Heart left ventricle (tissue), 16 donors: ENCODE data around the gene SKIC8. TPM values are rescaled to one million over a fixed set of nuclear protein-coding genes. Genes with fewer than 3 reads are reported as not detected.

ENCODE experiments used
- ATAC-seq, 4 donors: fragments of 200-7000 bp; cut with Tn5 transposase; one replicate each; pipeline ENCODE4 v1.9.1; 2020 to 2022; ENCODE audit warnings: moderate library complexity in 4 of 4, mild to moderate bottlenecking in 3 of 4, moderate number of reproducible peaks in 1 of 4
- DNase-seq, 5 donors: peaks; one replicate each; pipeline ENCODE4 v3.0.0-alpha.2; 2020
- H3K27ac ChIP-seq, 12 donors: fragments of 200-600 bp; sonication (generic) in 4 of 12; one replicate each; pipeline versions ENCODE4 v1.5.0 to v1.8.0; 2016 to 2022; ENCODE audit warnings: mild to moderate bottlenecking in 2 of 12
- H3K27me3 ChIP-seq, 9 donors: fragments of 200-600 bp; sonication (generic) in 2 of 9; one replicate each; pipeline versions ENCODE4 v1.5.1 to v1.8.0; 2016 to 2022; ENCODE audit warnings: mild to moderate bottlenecking in 3 of 9
- H3K36me3 ChIP-seq, 9 donors: fragments of 200-600 bp; sonication (generic) in 2 of 9; one replicate each; pipeline versions ENCODE4 v1.5.0 to v1.8.0; 2018 to 2022; ENCODE audit warnings: mild to moderate bottlenecking in 2 of 9
- H3K4me1 ChIP-seq, 12 donors: fragments of 200-600 bp; sonication (generic) in 4 of 12; one replicate each; pipeline versions ENCODE4 v1.5.0 to v1.8.0; 2016 to 2022; ENCODE audit warnings: mild to moderate bottlenecking in 3 of 12
- H3K4me3 ChIP-seq, 12 donors: fragments of 200-600 bp; sonication (generic) in 4 of 12; one replicate each; pipeline versions ENCODE4 v1.5.0 to v1.8.0; 2017 to 2022; ENCODE audit warnings: mild to moderate bottlenecking in 9 of 12, moderate library complexity in 4 of 12
- H3K9me3 ChIP-seq, 12 donors: fragments of 200-600 bp; sonication (generic) in 4 of 12; one replicate each; pipeline versions ENCODE4 v1.5.0 to v1.8.0; 2016 to 2022; ENCODE audit warnings: mild to moderate bottlenecking in 1 of 12
- CTCF ChIP-seq, 12 donors: fragments of 200-600 bp; sonication (generic) in 4 of 12; IDR thresholded peaks; one replicate each; pipeline versions ENCODE4 v1.5.0 to v1.8.0; 2018 to 2022; ENCODE audit warnings: antibody characterized with exemption in 12 of 12, mild to moderate bottlenecking in 5 of 12
- POLR2A ChIP-seq, 2 donors: fragments of 450-650 bp; IDR thresholded peaks; one replicate each; pipeline ENCODE4 v1.6.1; 2017; ENCODE audit warnings: antibody characterized with exemption in 2 of 2, mild to moderate bottlenecking in 2 of 2, moderate library complexity in 2 of 2
- WGBS, 4 donors: extraction: QIAGEN DNeasy Blood & Tissue Kit in 2 of 4; methylation state at CpG; one replicate each; pipeline versions ENCODE4 v1.1.5 to v1.1.7; 2013 to 2018; 5-methylcytosine and 5-hydroxymethylcytosine counted together
- intact Hi-C, 10 donors: fragments of 100-400 bp; cut with DNase I; formaldehyde crosslinking; loops; one replicate each; pipeline versions ENCODE4 v1.11.1 to v1.14.2; 2022
- polyA plus RNA-seq, 2 donors: library from polyadenylated mRNA; stranded (reverse); fragments of 200-250 nt; gene quantifications; one replicate each; pipeline ENCODE4 v1.2.3, GENCODE V29; 2013
- total RNA-seq, 9 donors: library from RNA; depleted of rRNA in 2 of 9; stranded (reverse); fragments of >200 nt in 2 of 9; fragmentation: NEBNext Ultra II Directional in 3 of 9; extraction: Animal tissue kit (Norgen Biotek cat#: 25700) in 3 of 9; gene quantifications; one replicate each; pipeline versions ENCODE4 v1.1.0 to v1.2.4, GENCODE V29; 2016 to 2023
- donor health status: ischemic (EF 13 %, LVEDD 7.1; RV severe dilation, severe dysfunction).
- donor health status: healthy with polysubstance abuse.
- donor health status: DM: no; HTN: yes; CAD: no.
- donor health status: DM: no; HTN: no; CAD: no.
- donor health status: ischemic (EF 25% LVEDD 6.9; RV normal size, moderate dysfunction).
- donor health status: ischemic (EF 25% LVEDD 5.7; RV mildly dilated, moderate dysfunction).
- donor health status: healthy.
- donor health status: DM: yes; HTN: yes; CAD: no.
- donor health status: ischemic (EF 35%, LVEDD 5.7; RV mildly dilated, moderate dysfunction).
- donor health status: nonischemic (EF 11% LVEDD 7.7; RV severe dilation, severe dysfunction).
- donor health status: DM: yes; HTN: yes; CAD: no.
- donor health status: PGD.
- donor health status: ischemic (EF 29% LVEDD 5.4; RV normal size, mild dysfunction).
- donor health status: nonischemic (EF 23%, LVEDD 6.1; RV moderate dilation, normal function).

Gene SKIC8
- total and polyA plus RNA-seq, 11 donors = 20.8 to 50.2 (median 28.2) TPM

DNA sequence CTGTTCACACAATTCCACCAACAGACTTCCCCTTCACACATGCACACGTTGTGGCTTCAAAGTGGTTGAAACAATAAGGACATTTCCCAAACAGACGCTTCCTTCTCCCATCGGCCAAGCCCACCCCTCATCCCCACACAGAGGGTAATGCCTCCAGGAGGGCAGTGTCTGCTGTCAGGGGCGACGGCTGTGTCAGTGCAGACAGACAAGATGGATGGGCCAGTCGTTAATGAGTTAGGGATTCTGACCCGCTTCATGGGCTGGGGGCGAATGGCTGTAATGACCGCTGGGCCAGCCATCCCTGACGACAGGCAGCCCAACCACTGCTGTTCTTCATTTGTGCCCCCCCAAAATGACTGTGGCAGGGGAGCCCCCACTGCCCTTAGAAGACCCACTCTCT lies 20.2 kb upstream of the SKIC8 start:
- ATAC-seq (no peak), DNase-seq (no peak)
- peaks cover 0 to 3% (median 0%) of the 10 kb centered on the region in 12 donors for H3K4me1 ChIP-seq
- H3K36me3 ChIP-seq = no peaks in the 10 kb centered on the region
- H3K9me3 ChIP-seq = no peaks in the 10 kb centered on the region
- H3K27me3 ChIP-seq = no peaks in the 10 kb centered on the region
- no peak overlapping the region for H3K27ac ChIP-seq
- WGBS, 4 donors = 83 to 87% (median 85%) methylated on average over 5 to 10 of the region's 10 CpGs
- no peak overlapping the region for H3K4me3 ChIP-seq
- intact Hi-C loops = loop anchor here in 1 of 10 donors (10.0 kb wide), 1 partner anchor 165 kb away; no protein-coding TSS in a partner anchor
- TF ChIP-seq CTCF (IDR thresholded peaks at IDR 0.05) = no peak
- TF ChIP-seq POLR2A (IDR thresholded peaks at IDR 0.05) = no peak

GRCh38 chr15:78317145-78317836 lies 17.9 kb upstream of the SKIC8 start:
- Histone ChIP-seq H3K36me3 (no peaks in the 10 kb centered on the region), H3K4me3 (no peak overlapping the region), H3K27me3 (no peaks in the 10 kb centered on the region), H3K4me1 (peaks cover 0 to 3% (median 0%) of the 10 kb centered on the region in 12 donors), H3K27ac (no peak overlapping the region), H3K9me3 (no peaks in the 10 kb centered on the region)
- DNase-seq = peak in 2 of 5 donors; percentile 33 to 34
- intact Hi-C loops = loop anchor here in 1 of 10 donors (10.0 kb wide), 1 partner anchor 168 kb away; no protein-coding TSS in a partner anchor
- peak; percentile 44 to 82 (median 65) for ATAC-seq
- 70 to 84% (median 73%) methylated on average over 7 to 8 of the region's 8 CpGs for WGBS, 4 donors
- no peak for TF ChIP-seq POLR2A (IDR thresholded peaks at IDR 0.05)
- peak in 4 of 12 donors; percentile 8 to 27 (median 16) for TF ChIP-seq CTCF (IDR thresholded peaks at IDR 0.05)

- intact Hi-C loops = loop anchor here in 1 of 10 donors (10.0 kb wide), 1 partner anchor 168 kb away; no protein-coding TSS in a partner anchor
- no peak overlapping the region for H3K27ac ChIP-seq
- TF ChIP-seq POLR2A (IDR thresholded peaks at IDR 0.05) (no peak), CTCF (IDR thresholded peaks at IDR 0.05) (no peak)
- DNase-seq (peak in 1 of 5 donors; percentile 18), ATAC-seq (peak in 1 of 4 donors; percentile 11)
- H3K27me3 ChIP-seq = no peaks in the 10 kb centered on the region
- no peak overlapping the region for H3K4me3 ChIP-seq
- H3K4me1 ChIP-seq = no peaks in the 10 kb centered on the region
- no peaks in the 10 kb centered on the region for H3K36me3 ChIP-seq
- 57 to 65% (median 60%) methylated on average over 15 to 17 of the region's 17 CpGs for WGBS, 4 donors
- H3K9me3 ChIP-seq = no peaks in the 10 kb centered on the region
These were observed 17.1 kb upstream of the SKIC8 start for GRCh38 chr15:78316283-78317083.
